Activated CD8-positive, alpha-beta memory T cell treated with anti-CD3 and anti-CD28 coated beads for 4 hours (primary cell): Measurements from ENCODE around the gene EEF1AKMT4.

ENCODE experiments used
- DNase-seq, 2 donors: peaks; one replicate each; pipeline ENCODE4 v3.0.0-alpha.2; 2020; ENCODE audit warnings: low read depth in 2 of 2

EEF1AKMT4 gene

GRCh38 chr3:184249412-184250166 lies at the start of gene EEF1AKMT4:
Gene EEF1AKMT4, plus strand, starts transcription at chr3:184249672. Its CDS starts 23 bp downstream, at chr3:184249695.
- DNase-seq = peak; percentile 85 to 92

GRCh38 chr3:184200825-184201224 lies 48.6 kb upstream of the EEF1AKMT4 start:
- DNase-seq = no peak

- no peak for DNase-seq
Measured at GRCh38 chr3:184203526-184203925, 45.9 kb upstream of the EEF1AKMT4 start.

GRCh38 chr3:184209146-184209923 lies 40.1 kb upstream of the EEF1AKMT4 start:
- no peak for DNase-seq

- no peak for DNase-seq
Measured at GRCh38 chr3:184211297-184211696, 38.2 kb upstream of the EEF1AKMT4 start.

GRCh38 chr3:184211718-184212117 lies 37.8 kb upstream of the EEF1AKMT4 start:
- DNase-seq = no peak

GRCh38 chr3:184218814-184219213 lies 30.7 kb upstream of the EEF1AKMT4 start:
- no peak for DNase-seq

GRCh38 chr3:184222521-184222920 lies 27.0 kb upstream of the EEF1AKMT4 start:
- no peak for DNase-seq

- DNase-seq = no peak
Measured at GRCh38 chr3:184223946-184224345, 25.5 kb upstream of the EEF1AKMT4 start.

- DNase-seq = no peak
Measured at GRCh38 chr3:184227481-184227935, 22.0 kb upstream of the EEF1AKMT4 start.

GRCh38 chr3:184228376-184229137 lies 20.9 kb upstream of the EEF1AKMT4 start:
- no peak for DNase-seq

- peak; percentile 44 to 53 for DNase-seq
Measured at GRCh38 chr3:184229394-184230080, 19.9 kb upstream of the EEF1AKMT4 start, which contains the start of gene VWA5B2. Gene VWA5B2, plus strand, starts transcription at chr3:184229585. Its CDS starts 944 bp downstream, at chr3:184230529.

GRCh38 chr3:184230081-184230602 lies 19.3 kb upstream of the EEF1AKMT4 start:
- no peak for DNase-seq

- DNase-seq = no peak
Measured at GRCh38 chr3:184230603-184231528, 18.6 kb upstream of the EEF1AKMT4 start.

GRCh38 chr3:184231671-184232070 lies 17.8 kb upstream of the EEF1AKMT4 start:
- no peak for DNase-seq

- DNase-seq = no peak
Measured at GRCh38 chr3:184233127-184233843, 16.2 kb upstream of the EEF1AKMT4 start.

GRCh38 chr3:184234224-184234623 lies 15.2 kb upstream of the EEF1AKMT4 start:
- no peak for DNase-seq

GRCh38 chr3:184234671-184235380 lies 14.6 kb upstream of the EEF1AKMT4 start:
- no peak for DNase-seq
